ENCODE measurements around the gene P3H4.

P3H4 gene

GRCh38 chr17:41772586-41773189 lies 39.1 kb downstream of the P3H4 start:
- no peak for DNase-seq (ENCODE audit: low read depth in 2 of 2, low spot score in 1 of 2)

GRCh38 chr17:41772218-41772585 lies 39.5 kb downstream of the P3H4 start:
- DNase-seq (ENCODE audit: low read depth in 2 of 2, low spot score in 1 of 2) = no peak

- DNase-seq (ENCODE audit: low read depth in 2 of 2, low spot score in 1 of 2) = no peak
Observed at GRCh38 chr17:41771389-41772206, 40.2 kb downstream of the P3H4 start.

DNA sequence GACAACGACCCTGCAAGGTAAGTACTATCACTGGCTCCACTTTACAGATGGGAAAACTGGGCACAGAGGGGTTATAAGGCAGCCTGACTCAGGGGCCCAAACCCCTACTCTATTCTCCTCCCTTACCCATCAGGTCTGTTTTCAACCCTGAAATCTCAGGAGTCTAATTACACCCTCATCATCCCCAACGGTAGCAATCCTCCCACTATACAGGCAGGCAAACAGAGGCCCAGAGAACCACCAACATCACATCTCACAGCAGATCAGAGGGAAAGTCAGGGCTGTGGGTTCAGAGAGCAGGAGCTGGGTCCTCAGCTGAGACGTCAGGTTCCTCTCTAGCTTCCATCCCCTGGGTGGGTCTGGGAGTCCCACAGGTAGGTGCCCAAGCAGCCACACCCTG lies 41.8 kb downstream of the P3H4 start:
- no peak for DNase-seq (ENCODE audit: low read depth in 2 of 2, low spot score in 1 of 2)

DNA sequence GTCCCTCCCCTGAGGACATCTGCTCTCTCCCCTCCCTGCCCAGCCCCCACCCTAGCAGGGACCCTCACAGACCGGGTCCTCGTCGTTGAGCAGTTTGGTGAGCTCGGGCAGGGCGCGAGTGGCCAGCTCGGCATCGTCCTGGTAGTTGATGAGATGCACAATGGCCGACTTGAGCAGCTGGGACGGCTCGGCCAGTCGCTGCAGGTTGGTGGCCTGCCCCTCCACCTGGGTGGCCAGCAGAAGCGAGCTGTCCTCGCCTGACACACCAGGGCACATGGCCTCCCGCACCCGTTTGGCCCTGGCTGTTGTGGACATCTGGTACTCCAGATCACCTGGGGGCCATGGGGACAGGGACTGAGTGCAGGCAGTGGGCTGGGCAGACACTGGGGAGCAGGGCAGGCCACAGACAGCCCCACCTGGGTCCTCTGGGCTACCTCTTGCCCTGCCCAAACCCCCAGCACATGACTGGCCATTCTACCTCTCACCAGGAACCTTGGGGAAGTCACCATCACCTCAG lies 42.3 kb downstream of the P3H4 start:
- DNase-seq (ENCODE audit: low read depth in 2 of 2, low spot score in 1 of 2) = no peak

DNA sequence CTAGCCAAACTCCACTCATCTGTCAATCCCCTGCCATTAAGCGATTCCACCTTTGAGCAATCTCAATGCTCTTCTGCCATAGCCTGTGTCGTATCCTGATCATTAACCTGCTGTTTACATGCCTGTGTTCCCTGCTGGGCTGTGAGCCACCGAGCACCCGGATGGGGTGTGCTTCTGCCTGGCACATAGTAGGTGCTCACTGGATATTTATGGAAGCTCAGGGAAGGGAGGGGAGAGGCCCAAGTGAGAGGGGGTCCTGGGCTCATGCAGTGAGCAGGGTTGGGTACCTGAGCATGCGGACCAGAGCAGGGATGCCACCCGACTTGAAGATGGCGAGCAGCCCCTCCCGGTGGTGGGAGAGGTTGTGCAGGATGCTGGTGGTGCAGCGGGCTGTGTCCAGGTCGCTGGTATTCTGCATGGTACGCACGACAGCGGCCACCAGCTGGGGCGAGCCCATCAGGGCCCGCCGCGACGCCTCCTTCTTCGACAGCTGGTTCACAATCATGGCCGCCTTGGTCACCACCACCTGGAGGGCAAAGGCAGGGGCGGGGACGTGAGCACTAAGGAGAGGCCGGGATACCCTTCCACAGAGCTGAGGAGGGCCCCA lies 43.0 kb downstream of the P3H4 start:
- DNase-seq (ENCODE audit: low read depth in 2 of 2, low spot score in 1 of 2) = no peak

DNA sequence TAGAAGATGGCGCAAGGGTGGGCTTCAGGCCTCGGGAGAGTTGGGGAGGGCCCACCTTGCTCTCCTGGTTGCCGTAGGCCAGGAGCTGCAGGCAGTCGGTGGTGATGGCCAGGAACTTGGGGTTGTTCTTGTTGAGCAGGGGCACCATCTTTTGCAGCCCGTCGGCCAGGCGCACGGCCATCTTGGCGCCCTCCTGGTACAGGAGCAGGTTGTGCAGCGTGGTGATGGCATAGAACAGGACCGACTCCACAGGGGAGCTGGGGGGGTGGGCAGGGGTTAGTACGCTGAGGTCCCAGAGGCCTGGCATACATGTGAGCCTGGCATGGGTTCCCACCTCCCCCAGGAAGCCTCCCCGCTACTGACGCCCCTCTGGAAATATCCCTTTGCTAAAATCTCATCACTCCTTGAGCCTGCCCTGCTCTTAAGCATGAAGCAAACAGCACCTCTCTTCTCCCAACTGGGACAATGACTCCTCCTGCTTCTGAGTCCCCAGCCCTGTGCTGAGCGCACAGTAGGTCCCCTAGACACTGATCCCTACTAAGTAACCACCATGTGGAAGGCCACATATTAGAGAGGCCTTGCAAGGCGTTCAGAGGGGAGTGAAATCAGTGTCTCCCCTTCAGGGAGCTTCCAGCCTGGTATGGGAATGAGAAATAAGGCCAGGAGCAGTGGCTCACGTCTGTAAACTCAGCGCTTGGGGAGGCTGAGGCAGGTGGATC lies 44.3 kb downstream of the P3H4 start:
- DNase-seq (ENCODE audit: low read depth in 2 of 2, low spot score in 1 of 2) = no peak

DNA sequence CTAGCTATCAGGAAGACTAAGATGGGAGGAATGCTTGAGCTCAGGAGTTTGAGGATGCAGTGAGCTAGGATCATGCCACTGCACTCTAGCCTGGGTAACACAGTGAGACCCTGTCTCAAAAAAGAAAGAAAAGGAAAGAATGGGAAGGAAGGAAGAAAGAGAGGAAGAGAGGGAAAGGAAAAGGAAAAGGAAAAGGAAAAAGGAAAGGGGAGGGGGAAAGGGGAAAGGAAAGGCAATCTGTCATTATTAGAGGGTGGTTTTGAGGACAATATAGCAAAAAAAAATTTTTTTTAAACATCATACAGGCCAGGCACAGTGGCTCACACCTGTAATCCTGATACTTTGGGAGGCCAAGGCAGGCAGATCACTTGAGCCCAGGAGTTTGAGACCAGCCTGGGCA lies 45.6 kb downstream of the P3H4 start:
- DNase-seq (ENCODE audit: low read depth in 2 of 2, low spot score in 1 of 2) = no peak

- no peak for DNase-seq (ENCODE audit: low read depth in 2 of 2, low spot score in 1 of 2)
Observed at GRCh38 chr17:41763327-41763726, 48.4 kb downstream of the P3H4 start.

DNA sequence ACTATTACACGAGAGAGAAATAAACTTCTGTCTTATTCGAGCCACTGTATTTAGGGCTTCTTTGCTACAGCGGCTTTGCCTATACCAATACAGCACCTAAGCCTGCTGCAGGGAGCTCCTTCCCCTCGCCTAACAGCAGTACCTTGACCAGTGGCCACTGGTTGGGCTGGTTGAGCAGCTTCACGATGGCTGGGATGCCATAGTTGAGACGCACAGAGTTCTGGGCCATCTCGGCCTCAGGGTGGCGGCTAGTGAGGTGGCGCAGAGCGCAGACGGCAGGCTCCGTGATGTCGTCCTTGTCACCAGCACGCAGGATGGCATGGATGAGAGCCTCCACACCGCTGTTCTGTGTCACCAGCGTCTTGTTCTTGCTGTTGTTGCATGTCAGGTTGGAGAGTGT lies 48.9 kb downstream of the P3H4 start:
- DNase-seq (ENCODE audit: low read depth in 2 of 2, low spot score in 1 of 2) = no peak

DNA sequence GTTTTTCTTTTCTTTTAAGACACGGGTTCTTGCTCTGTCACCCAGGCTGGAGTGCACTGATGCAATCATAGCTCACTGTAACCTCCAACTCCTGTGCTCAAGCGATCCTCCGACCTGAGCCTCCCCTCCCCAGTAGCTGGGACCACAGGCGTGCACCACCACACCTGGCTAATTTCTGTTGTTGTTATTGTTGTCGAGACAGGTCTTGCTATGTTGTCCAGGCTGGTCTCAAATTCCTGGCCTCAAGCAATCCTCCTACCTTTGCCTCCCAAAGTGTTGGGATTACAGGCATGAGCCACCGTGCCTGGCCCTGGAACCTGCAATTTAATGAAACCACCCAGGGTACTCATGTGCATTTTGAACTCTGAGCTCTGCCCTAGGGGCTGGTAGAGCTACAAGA lies 49.4 kb downstream of the P3H4 start:
- no peak for DNase-seq (ENCODE audit: low read depth in 2 of 2, low spot score in 1 of 2)

GRCh38 chr17:41760878-41761277 lies 50.9 kb downstream of the P3H4 start:
- no peak for DNase-seq (ENCODE audit: low read depth in 2 of 2, low spot score in 1 of 2)

GRCh38 chr17:41758601-41759000 lies 53.1 kb downstream of the P3H4 start:
- no peak for DNase-seq (ENCODE audit: low read depth in 2 of 2, low spot score in 1 of 2)

- no peak for DNase-seq (ENCODE audit: low read depth in 2 of 2, low spot score in 1 of 2)
Observed at GRCh38 chr17:41754066-41754465, 57.7 kb downstream of the P3H4 start.
